GM12872 (cell line): Measurements from ENCODE around the gene AAMDC.

ENCODE experiments used
- TF ChIP-seq, protein P1 (sequence below): IDR thresholded peaks from 3 replicates; pipeline ENCODE4 v1.5.1; 2011; ENCODE audit warnings: low read depth, mild to moderate bottlenecking, low read length, moderate library complexity; ENCODE audit not compliant: insufficient read depth

Gene AAMDC

DNA sequence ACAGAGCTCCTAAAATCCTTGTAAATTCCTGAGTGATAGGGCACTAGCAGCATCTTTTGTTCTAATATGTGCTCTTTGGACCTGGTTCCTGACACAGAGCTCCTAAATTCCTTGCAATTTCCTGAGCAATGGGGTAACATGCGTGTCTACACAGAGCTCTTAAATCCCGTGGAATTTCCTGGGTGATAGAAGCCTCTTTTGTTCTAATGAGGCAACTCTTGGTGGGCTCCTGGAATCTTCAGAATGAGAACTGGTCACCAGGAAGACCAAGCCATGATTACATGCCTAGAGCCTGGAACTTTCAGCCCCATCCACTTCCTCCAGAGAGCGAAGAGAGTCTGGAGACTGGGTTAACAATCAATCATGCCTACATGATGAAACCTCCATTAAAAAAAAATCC lies 19.5 kb upstream of the AAMDC start:
- TF ChIP-seq, protein P1, sequence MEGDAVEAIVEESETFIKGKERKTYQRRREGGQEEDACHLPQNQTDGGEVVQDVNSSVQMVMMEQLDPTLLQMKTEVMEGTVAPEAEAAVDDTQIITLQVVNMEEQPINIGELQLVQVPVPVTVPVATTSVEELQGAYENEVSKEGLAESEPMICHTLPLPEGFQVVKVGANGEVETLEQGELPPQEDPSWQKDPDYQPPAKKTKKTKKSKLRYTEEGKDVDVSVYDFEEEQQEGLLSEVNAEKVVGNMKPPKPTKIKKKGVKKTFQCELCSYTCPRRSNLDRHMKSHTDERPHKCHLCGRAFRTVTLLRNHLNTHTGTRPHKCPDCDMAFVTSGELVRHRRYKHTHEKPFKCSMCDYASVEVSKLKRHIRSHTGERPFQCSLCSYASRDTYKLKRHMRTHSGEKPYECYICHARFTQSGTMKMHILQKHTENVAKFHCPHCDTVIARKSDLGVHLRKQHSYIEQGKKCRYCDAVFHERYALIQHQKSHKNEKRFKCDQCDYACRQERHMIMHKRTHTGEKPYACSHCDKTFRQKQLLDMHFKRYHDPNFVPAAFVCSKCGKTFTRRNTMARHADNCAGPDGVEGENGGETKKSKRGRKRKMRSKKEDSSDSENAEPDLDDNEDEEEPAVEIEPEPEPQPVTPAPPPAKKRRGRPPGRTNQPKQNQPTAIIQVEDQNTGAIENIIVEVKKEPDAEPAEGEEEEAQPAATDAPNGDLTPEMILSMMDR: no peak

- TF ChIP-seq, protein P1: no peak
Observed at GRCh38 chr11:77806415-77806814, 14.5 kb upstream of the AAMDC start.

GRCh38 chr11:77806993-77807392 lies 14.0 kb upstream of the AAMDC start:
- TF ChIP-seq, protein P1: no peak

GRCh38 chr11:77813256-77813655 lies 7.7 kb upstream of the AAMDC start:
- TF ChIP-seq, protein P1: no peak

DNA sequence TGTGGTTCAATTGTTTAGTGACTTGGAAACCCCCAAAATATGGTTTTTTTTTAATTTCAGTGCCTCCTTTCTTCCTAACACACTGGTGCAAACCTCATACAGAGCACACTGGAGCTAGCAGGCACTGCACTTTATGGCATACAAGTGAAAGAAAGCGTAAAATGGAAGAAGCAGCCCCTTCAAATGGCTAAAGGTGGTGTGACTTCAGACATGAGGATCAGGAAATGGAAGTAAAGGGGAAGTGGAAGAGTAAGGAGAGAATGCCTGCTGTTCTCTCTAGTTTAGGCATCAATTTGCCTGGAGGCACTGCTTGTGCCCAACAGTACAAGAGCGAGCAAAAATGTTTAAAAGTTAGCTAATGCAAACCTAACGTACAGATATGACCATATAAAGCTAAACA lies 6.1 kb upstream of the AAMDC start:
- TF ChIP-seq, protein P1: no peak

- TF ChIP-seq, protein P1: no peak
Observed at GRCh38 chr11:77815459-77815858, 5.5 kb upstream of the AAMDC start.

DNA sequence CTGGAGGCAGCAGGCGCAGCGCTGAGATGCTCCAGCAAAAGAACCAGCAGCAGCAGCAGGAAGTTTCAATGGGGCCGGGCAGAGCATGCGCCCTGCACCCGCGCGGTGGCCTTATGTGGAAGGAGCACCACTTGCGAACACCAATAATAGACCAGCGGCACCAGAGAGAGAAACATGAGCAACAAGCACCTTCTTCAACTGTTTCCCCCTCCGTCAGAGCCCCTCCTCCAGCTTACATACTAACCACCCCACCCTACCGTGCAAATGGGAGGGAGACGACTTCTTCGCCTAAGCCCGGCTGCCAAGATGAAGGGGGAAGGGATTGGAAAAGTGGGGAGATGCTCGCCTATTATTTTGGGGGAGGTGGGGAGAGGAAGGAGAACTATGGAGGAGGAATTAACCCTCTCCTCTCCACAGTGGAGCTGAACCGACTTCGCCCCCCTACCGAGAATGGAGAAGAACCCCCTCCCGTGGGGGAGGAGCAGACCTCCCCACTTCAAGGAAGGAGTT lies 1.5 kb upstream of the AAMDC start:
- TF ChIP-seq, protein P1: no peak
